Measurements from ENCODE around the gene HTR6.

The HTR6 gene

DNA sequence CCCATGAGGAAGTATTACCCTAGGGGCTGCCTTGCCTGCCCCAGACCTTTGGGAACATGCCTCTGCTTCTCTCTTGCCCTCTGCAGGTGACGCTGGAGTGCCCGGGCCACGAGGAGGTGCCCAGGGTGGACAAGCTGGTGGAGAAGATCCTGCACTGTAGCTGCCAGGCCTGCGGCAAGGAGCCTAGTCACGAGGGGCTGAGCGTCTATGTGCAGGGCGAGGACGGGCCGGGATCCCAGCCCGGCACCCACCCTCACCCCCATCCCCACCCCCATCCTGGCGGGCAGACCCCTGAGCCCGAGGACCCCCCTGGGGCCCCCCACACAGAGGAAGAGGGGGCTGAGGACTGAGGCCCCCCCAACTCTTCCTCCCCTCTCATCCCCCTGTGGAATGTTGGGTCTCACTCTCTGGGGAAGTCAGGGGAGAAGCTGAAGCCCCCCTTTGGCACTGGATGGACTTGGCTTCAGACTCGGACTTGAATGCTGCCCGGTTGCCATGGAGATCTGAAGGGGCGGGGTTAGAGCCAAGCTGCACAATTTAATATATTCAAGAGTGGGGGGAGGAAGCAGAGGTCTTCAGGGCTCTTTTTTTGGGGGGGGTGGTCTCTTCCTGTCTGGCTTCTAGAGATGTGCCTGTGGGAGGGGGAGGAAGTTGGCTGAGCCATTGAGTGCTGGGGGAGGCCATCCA is 7.8 kb upstream of the HTR6 start:
- no peak for TF ChIP-seq ZNF274 (IDR thresholded peaks at IDR 0.05; ENCODE audit: low read depth, low read length)
- H3K4me3 ChIP-seq (ENCODE audit: low read length): no peak overlapping the region

DNA sequence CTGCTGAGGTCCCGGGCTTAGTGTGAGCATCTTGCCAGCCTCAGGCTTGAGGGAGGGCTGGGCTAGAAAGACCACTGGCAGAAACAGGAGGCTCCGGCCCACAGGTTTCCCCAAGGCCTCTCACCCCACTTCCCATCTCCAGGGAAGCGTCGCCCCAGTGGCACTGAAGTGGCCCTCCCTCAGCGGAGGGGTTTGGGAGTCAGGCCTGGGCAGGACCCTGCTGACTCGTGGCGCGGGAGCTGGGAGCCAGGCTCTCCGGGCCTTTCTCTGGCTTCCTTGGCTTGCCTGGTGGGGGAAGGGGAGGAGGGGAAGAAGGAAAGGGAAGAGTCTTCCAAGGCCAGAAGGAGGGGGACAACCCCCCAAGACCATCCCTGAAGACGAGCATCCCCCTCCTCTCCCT is 7.2 kb upstream of the HTR6 start:
- no peak overlapping the region for H3K4me3 ChIP-seq (ENCODE audit: low read length)
- no peak for TF ChIP-seq ZNF274 (IDR thresholded peaks at IDR 0.05; ENCODE audit: low read depth, low read length)

DNA sequence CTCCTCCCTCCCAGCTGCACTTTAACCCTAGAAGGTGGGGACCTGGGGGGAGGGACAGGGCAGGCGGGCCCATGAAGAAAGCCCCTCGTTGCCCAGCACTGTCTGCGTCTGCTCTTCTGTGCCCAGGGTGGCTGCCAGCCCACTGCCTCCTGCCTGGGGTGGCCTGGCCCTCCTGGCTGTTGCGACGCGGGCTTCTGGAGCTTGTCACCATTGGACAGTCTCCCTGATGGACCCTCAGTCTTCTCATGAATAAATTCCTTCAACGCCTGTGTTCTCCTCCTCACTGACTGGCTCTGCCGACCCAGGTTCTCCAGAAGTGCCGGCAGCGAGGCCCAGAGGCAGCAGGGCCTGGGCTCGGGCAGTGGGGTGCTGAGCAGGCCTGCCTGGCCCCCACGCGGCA is 6.5 kb upstream of the HTR6 start:
- no peak for TF ChIP-seq ZNF274 (IDR thresholded peaks at IDR 0.05; ENCODE audit: low read depth, low read length)
- no peak overlapping the region for H3K4me3 ChIP-seq (ENCODE audit: low read length)

DNA sequence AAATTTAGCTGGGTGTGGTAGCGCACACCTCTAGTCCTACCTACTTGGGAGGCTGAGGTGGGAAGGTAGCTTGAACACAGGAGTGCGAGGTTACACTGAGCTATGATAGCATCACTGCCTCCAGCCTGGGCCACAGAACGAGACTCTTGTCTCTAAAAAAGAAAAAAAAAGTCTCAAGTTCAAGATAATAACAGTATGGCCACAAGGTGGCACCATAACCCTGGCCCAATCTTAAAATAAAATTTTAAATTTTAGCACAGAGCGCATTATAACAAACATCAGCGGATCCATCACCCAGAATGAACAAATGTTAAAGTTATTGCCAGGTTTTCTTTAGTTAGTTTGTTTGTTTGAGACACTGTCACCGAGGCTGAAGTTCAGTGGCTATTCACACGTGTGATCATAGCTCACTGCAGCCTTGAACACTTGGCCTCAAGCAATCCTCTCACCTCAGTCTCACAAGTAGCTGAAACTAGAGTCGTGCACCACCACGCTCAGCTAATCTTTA is 2.9 kb upstream of the HTR6 start:
- TF ChIP-seq ZNF274 (IDR thresholded peaks at IDR 0.05; ENCODE audit: low read depth, low read length): no peak
- no peak overlapping the region for H3K4me3 ChIP-seq (ENCODE audit: low read length)

DNA sequence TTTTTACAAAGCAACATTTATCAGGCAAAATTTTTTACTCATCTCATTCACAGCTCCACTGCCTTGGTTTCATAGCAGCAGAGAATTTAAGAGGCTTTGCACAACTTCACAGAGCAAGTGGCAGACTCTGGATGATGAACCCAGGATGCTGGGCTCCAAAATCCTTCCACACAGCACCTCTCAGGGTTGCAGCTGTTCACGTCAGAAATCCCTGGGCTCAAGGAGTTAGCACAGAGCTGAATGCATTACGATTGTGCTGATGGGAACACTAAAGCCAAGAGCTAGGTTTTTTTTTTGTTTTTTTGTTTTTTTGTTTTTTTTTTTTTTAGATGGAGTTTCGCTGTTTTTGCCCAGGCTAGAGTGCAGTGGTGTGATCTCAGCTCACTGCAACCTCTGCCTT is 2.4 kb upstream of the HTR6 start:
- no peak for TF ChIP-seq ZNF274 (IDR thresholded peaks at IDR 0.05; ENCODE audit: low read depth, low read length)

DNA sequence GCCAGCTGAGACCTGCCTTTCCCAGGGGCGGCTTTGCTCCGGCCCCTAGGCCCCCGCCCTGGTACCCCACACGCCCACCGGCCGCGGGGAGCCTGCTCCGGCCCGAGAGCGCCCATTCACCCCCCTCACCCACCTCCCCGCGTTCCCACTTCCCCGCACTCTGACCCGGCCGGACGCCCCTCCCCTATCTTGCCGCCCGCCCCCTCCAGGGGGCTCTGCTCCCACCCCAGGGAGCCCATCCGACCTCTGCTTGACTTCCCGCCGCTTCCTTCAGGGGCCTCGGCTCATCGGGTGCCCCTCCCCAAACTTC is 466 bp downstream of the HTR6 start:
- TF ChIP-seq ZNF274 (IDR thresholded peaks at IDR 0.05; ENCODE audit: low read depth, low read length): no peak
- no peak overlapping the region; the same call in 1 of the 2 replicates for H3K4me3 ChIP-seq (ENCODE audit: low read length)

More for the DNA sequence above, 2.4 kb upstream of the HTR6 start:
- H3K4me3 ChIP-seq (ENCODE audit: low read length): no peak overlapping the region

DNA sequence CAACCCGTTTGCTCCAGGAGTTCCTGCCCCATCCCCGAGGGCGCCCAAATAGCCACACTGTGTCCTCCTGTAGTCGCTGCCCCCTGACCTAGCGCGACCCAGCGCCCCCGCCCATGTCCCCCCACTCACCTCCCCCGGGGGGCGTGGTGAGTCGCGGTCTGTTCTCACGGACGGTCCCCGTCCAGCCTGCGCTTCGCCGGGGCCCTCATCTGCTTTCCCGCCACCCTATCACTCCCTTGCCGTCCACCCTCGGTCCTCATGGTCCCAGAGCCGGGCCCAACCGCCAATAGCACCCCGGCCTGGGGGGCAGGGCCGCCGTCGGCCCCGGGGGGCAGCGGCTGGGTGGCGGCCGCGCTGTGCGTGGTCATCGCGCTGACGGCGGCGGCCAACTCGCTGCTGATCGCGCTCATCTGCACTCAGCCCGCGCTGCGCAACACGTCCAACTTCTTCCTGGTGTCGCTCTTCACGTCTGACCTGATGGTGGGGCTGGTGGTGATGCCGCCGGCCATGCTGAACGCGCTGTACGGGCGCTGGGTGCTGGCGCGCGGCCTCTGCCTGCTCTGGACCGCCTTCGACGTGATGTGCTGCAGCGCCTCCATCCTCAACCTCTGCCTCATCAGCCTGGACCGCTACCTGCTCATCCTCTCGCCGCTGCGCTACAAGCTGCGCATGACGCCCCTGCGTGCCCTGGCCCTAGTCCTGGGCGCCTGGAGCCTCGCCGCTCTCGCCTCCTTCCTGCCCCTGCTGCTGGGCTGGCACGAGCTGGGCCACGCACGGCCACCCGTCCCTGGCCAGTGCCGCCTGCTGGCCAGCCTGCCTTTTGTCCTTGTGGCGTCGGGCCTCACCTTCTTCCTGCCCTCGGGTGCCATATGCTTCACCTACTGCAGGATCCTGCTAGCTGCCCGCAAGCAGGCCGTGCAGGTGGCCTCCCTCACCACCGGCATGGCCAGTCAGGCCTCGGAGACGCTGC is 1.1 kb downstream of the HTR6 start:
- no peak overlapping the region for H3K4me3 ChIP-seq (ENCODE audit: low read length)
- TF ChIP-seq ZNF274 (IDR thresholded peaks at IDR 0.05; ENCODE audit: low read depth, low read length): no peak

DNA sequence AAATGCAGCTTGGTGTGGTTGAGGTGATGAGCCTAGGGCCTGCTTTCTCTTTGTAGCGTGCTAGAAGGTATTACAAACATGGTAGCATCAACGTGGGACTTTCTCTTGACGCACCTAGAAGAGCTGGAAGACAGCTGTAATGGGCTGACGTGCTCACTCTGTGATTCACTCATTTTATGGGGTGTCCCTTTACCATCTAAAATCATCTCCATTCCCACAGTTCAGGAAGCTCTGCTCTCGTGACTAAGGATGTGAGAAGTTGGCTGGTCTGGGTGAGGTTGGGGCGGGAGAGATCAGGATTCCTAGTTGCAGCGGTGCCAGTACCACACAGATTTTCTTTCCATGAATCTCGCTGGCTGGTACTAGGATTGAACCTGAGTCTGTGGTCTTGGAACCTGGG is 4.2 kb downstream of the HTR6 start:
- no peak for TF ChIP-seq ZNF274 (IDR thresholded peaks at IDR 0.05; ENCODE audit: low read depth, low read length)

DNA sequence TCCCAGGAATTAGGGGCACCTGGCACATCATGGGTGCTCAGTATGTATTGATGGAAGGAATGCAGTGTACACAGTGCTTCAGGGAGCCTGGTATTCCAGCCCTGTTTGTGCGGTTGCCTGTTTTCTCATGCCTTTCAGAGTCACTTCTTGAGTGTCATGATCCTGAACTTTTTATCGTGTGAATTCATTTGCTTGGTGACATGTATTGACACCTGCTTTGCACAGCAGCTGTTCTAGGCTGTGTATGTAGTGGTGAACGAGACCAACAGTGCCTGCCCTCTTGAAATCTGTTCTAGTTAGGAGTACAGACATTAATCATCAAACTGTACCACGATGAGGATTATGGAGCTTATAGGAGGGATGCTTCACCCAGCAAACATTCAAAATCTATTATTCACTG is 6.1 kb downstream of the HTR6 start:
- TF ChIP-seq ZNF274 (IDR thresholded peaks at IDR 0.05; ENCODE audit: low read depth, low read length): no peak

More for the DNA sequence above, 4.2 kb downstream of the HTR6 start:
- no peak overlapping the region for H3K4me3 ChIP-seq (ENCODE audit: low read length)

DNA sequence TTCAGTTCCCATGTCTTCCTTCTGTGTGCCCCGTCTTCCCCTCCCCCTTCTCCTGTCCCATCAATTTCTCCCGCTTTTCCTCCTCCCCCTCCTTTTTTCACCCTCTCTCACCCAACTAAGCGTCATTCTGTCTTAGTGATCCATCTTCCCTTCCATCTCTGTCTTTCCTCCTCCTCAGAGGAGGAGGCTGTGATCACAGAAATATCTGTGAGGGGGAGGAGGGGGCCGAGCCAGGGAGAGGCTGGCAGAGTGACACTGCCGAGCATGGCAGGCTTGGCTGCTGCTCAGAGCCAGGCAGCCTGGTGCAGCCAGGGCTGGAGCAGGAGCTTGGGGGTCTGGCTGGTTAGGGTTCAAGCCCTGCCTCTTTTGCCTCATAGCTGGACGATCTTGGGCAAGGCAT is 7.6 kb downstream of the HTR6 start:
- no peak for TF ChIP-seq ZNF274 (IDR thresholded peaks at IDR 0.05; ENCODE audit: low read depth, low read length)
- H3K4me3 ChIP-seq (ENCODE audit: low read length): no peak overlapping the region

More for the DNA sequence above, 6.1 kb downstream of the HTR6 start:
- no peak overlapping the region for H3K4me3 ChIP-seq (ENCODE audit: low read length)

DNA sequence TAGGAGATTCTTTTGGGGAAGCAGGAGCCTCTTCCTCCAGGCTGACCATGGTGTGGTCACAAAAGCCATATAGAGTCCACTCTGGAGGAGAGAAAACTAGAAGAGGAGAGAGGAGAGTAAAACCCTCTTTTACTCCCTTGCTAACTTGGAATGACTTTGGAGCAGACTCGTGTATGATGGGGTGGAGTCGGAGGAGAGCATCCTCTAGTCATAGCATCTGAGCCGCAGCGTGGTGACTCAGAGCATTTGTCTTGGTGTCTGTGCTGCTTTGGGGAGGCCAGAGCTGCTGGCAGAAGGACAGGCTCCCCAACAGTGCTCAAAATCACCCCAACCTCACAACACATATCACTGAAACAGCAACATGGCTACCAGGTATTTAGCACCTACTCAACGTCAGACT is 11.1 kb downstream of the HTR6 start:
- TF ChIP-seq ZNF274 (IDR thresholded peaks at IDR 0.05; ENCODE audit: low read depth, low read length): no peak
- no peak overlapping the region for H3K4me3 ChIP-seq (ENCODE audit: low read length)

DNA sequence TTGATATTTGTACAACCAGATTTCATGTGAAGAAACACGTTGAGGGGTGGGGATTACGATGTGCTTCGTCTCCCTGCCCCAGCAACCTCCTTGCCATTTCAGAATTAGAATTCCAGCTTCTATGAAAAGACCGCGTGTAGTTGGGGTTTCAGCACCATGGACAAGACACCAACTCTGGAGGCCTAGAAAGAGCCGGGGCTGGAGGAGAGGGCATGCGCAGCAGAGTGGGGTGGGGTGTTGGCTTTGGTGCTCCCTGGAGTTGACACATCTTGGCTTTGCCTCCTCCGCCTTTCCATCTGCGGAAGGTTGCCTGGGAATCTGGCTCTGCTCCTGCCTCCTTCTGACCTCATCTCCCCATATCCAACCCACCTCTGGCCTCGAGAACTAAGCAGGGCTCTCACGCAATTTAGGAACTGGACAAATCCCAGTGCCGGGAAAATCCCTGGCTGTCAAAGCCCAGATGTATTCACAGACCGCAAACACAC is 11.8 kb downstream of the HTR6 start:
- TF ChIP-seq ZNF274 (IDR thresholded peaks at IDR 0.05; ENCODE audit: low read depth, low read length): no peak
- no peak overlapping the region for H3K4me3 ChIP-seq (ENCODE audit: low read length)

DNA sequence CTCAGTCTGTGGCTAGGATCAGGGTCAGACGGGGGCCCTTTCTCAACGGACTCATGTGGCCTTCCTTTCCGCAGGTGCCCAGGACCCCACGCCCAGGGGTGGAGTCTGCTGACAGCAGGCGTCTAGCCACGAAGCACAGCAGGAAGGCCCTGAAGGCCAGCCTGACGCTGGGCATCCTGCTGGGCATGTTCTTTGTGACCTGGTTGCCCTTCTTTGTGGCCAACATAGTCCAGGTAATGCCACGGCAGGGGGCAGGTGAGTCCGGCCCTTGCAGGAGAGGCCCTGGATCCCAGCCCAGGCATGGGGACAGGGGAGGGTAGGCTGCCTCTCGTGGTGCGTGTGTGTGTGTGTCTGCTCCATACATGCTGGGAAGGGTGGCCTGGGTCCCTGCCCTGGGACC is 13.8 kb downstream of the HTR6 start:
- TF ChIP-seq ZNF274 (IDR thresholded peaks at IDR 0.05; ENCODE audit: low read depth, low read length): no peak
- no peak overlapping the region for H3K4me3 ChIP-seq (ENCODE audit: low read length)

DNA sequence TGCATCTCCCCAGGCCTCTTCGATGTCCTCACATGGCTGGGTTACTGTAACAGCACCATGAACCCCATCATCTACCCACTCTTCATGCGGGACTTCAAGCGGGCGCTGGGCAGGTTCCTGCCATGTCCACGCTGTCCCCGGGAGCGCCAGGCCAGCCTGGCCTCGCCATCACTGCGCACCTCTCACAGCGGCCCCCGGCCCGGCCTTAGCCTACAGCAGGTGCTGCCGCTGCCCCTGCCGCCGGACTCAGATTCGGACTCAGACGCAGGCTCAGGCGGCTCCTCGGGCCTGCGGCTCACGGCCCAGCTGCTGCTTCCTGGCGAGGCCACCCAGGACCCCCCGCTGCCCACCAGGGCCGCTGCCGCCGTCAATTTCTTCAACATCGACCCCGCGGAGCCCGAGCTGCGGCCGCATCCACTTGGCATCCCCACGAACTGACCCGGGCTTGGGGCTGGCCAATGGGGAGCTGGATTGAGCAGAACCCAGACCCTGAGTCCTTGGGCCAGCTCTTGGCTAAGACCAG is 14.3 kb downstream of the HTR6 start:
- no peak overlapping the region for H3K4me3 ChIP-seq (ENCODE audit: low read length)
- no peak for TF ChIP-seq ZNF274 (IDR thresholded peaks at IDR 0.05; ENCODE audit: low read depth, low read length)

DNA sequence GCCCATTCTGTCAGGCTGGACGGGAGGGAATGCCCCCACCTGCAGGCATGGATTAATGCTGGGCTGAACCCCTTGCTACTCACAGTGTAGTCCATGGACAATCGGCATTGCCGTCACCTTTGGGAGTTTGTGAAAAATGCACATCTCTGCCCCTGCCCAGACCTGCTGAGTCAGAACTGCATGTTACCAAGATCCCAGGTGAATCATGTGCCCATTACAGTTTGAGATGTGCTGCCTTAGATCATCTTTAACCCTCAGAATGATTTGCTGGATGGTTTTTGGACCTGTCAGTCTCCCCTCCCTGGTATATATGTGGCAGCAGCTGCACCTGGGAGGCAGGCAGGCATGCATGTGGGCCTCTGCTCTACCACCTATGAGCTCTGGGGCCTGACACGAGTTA is 15.0 kb downstream of the HTR6 start:
- no peak for TF ChIP-seq ZNF274 (IDR thresholded peaks at IDR 0.05; ENCODE audit: low read depth, low read length)
- no peak overlapping the region for H3K4me3 ChIP-seq (ENCODE audit: low read length)

Data from GM08714 (cell line).